ENCODE data around the gene ITM2B. TPM values are rescaled to one million over a fixed set of nuclear protein-coding genes. Genes with fewer than 3 reads are reported as not detected.
A peak's percentile ranks its signal among the peaks of the same experiment; 100 is the strongest.
"Not testable (repeated sequence)": the region's sequence is repeated elsewhere in the genome, so short reads cannot be mapped to it uniquely, and the experiment has no call there.

Gene ITM2B
- total RNA-seq, 3 donors from 2014 or later, result 418 to 517 (median 511) TPM

- intact Hi-C loops (cut with DNase I, micrococcal nuclease), result no loop called here
- peaks cover 41% of the 10 kb centered on the region for H3K4me1 ChIP-seq (ENCODE audit: low read depth)
- no peak for ATAC-seq
- H3K36me3 ChIP-seq (ENCODE audit: low read depth), result no peaks in the 10 kb centered on the region
- H3K9me3 ChIP-seq, result no peaks in the 10 kb centered on the region
- DNase-seq, result no peak
- no peak for TF ChIP-seq CTCF (IDR thresholded peaks at IDR 0.05)
- no peak overlapping the region for H3K4me3 ChIP-seq
Measured at GRCh38 chr13:48236528-48237353, 3.7 kb downstream of the ITM2B start.

- H3K4me3 ChIP-seq; intact Hi-C loops (cut with DNase I, micrococcal nuclease); ATAC-seq; H3K9me3 ChIP-seq; DNase-seq; H3K36me3 ChIP-seq (ENCODE audit: low read depth): not testable (repeated sequence)
- H3K4me1 ChIP-seq (ENCODE audit: low read depth), result peaks cover 44% of the 10 kb centered on the region
Measured at GRCh38 chr13:48239369-48239768, 6.4 kb downstream of the ITM2B start.

GRCh38 chr13:48241651-48242050 is 8.6 kb downstream of the ITM2B start:
- no peaks in the 10 kb centered on the region for H3K36me3 ChIP-seq (ENCODE audit: low read depth)
- ATAC-seq (peak; percentile 47), DNase-seq (no peak)
- TF ChIP-seq CTCF (IDR thresholded peaks at IDR 0.05), result no peak
- intact Hi-C loops (cut with DNase I, micrococcal nuclease), result no loop called here
- no peak overlapping the region for H3K4me3 ChIP-seq
- no peaks in the 10 kb centered on the region for H3K9me3 ChIP-seq
- peaks cover 31% of the 10 kb centered on the region for H3K4me1 ChIP-seq (ENCODE audit: low read depth)

GRCh38 chr13:48242677-48243076 is 9.7 kb downstream of the ITM2B start:
- Histone ChIP-seq H3K4me3 (no peak overlapping the region), H3K4me1 (ENCODE audit: low read depth) (peaks cover 24% of the 10 kb centered on the region), H3K9me3 (no peaks in the 10 kb centered on the region), H3K36me3 (ENCODE audit: low read depth) (no peaks in the 10 kb centered on the region)
- DNase-seq (no peak), ATAC-seq (no peak)
- intact Hi-C loops (cut with DNase I, micrococcal nuclease), result no loop called here
- TF ChIP-seq CTCF (IDR thresholded peaks at IDR 0.05), result no peak

GRCh38 chr13:48244159-48244558 is 11.2 kb downstream of the ITM2B start:
- no peak for TF ChIP-seq CTCF (IDR thresholded peaks at IDR 0.05)
- ATAC-seq (no peak), DNase-seq (no peak)
- intact Hi-C loops (cut with DNase I, micrococcal nuclease), result no loop called here
- Histone ChIP-seq H3K4me1 (ENCODE audit: low read depth) (peaks cover 24% of the 10 kb centered on the region), H3K9me3 (no peaks in the 10 kb centered on the region), H3K36me3 (ENCODE audit: low read depth) (no peaks in the 10 kb centered on the region), H3K4me3 (no peak overlapping the region)

GRCh38 chr13:48246102-48246501 is 13.1 kb downstream of the ITM2B start:
- H3K9me3 ChIP-seq, result no peaks in the 10 kb centered on the region
- no peak for ATAC-seq
- H3K36me3 ChIP-seq (ENCODE audit: low read depth), result no peaks in the 10 kb centered on the region
- peaks cover 17% of the 10 kb centered on the region for H3K4me1 ChIP-seq (ENCODE audit: low read depth)
- no peak overlapping the region for H3K4me3 ChIP-seq
- intact Hi-C loops (cut with DNase I, micrococcal nuclease), result no loop called here
- TF ChIP-seq CTCF (IDR thresholded peaks at IDR 0.05), result no peak
- no peak for DNase-seq
